Measurements from ENCODE around the gene YDJC. TPM values are rescaled to one million over a fixed set of nuclear protein-coding genes. Genes with fewer than 3 reads are reported as not detected.

Gene YDJC
- total and polyA plus RNA-seq, 9 of the 15 experiments (the other 6 are each of a cell fraction or from before 2014, with no cell fraction given) = 13.5 to 871 (median 164) TPM

DNA sequence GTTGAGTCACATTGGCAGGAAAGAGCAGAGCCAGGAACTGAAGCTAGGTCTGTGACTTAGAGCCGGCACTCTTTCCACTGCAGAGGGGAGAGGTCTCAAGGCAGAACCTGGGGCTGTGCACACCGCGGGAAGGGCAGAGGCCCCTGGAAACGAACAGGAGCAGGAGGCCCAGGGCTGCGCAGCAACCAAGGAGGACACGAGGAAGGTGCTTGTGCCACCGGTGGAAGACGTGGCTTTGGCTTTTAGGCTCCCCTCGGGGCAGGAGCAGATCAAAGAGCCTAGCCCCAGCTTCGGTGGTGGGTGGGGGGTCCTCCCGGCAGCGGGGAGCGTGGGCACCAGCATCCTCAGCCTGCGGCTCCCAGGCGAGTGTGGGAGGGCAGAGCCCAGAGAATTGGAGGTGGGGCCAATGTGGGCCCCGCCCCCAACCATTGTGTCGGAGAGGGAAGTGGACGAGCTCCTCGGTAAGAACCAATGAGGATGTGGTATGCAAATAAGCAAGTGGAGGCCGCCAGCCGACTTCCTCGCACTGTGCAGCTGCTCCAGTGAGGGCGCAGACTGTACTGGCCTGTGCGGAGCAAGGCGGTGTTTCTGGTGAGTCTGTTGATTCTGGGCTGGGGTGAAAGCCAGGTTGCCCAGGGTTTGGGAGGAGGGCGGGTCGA is 2.5 kb upstream of the YDJC start, which contains the start of gene CCDC116 (continued):
- TF ChIP-seq, protein P1, sequence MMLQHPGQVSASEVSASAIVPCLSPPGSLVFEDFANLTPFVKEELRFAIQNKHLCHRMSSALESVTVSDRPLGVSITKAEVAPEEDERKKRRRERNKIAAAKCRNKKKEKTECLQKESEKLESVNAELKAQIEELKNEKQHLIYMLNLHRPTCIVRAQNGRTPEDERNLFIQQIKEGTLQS (IDR thresholded peaks at IDR 0.05) = no peak
- TF ChIP-seq, protein P1 (CRISPR knock-in tag; conservative IDR thresholded peaks at IDR 0.05) = peak; percentile 97
- TF ChIP-seq ZNF668 (CRISPR knock-in tag; IDR thresholded peaks at IDR 0.05) (no peak), BRCA1 (IDR thresholded peaks at IDR 0.05) (no peak), BRCA1 (CRISPR knock-in tag; IDR thresholded peaks at IDR 0.05) (no peak), MAFK (IDR thresholded peaks at IDR 0.05; ENCODE audit: low read length) (peak; percentile 47), RFX5 (IDR thresholded peaks at IDR 0.05; ENCODE audit: low read depth, low read length) (peak; percentile 73; the same call in 1 of the 2 replicates), GTF2F1 (IDR thresholded peaks at IDR 0.05; ENCODE audit: low read depth, low read length) (peak; percentile 97), ZKSCAN3 (CRISPR knock-in tag; IDR thresholded peaks at IDR 0.05) (no peak), MYBL2 (IDR thresholded peaks at IDR 0.05; ENCODE audit: low read depth) (no peak), MYBL2 (CRISPR knock-in tag; IDR thresholded peaks at IDR 0.05; ENCODE audit: borderline replicate concordance) (no peak), HCFC1 (IDR thresholded peaks at IDR 0.05; ENCODE audit: low read depth, low read length) (peak; percentile 63), SMAD4 (CRISPR knock-in tag; conservative IDR thresholded peaks at IDR 0.05) (no peak), RBM17 (IDR thresholded peaks at IDR 0.05; ENCODE audit: borderline replicate concordance, low read depth, low read length) (no peak), HDAC2 (IDR thresholded peaks at IDR 0.05) (no peak), POLR2AphosphoS2 (IDR thresholded peaks at IDR 0.05; ENCODE audit: low read length) (peak; percentile 86; the same call in 1 of the 2 replicates), JUN (IDR thresholded peaks at IDR 0.05; ENCODE audit: borderline replicate concordance, low read depth, low read length) (peak; percentile 63), JUN (CRISPR knock-in tag; IDR thresholded peaks at IDR 0.05; ENCODE audit: borderline replicate concordance) (no peak), NR2F6 (CRISPR knock-in tag; IDR thresholded peaks at IDR 0.05) (no peak)
- TF ChIP-seq, protein P2, sequence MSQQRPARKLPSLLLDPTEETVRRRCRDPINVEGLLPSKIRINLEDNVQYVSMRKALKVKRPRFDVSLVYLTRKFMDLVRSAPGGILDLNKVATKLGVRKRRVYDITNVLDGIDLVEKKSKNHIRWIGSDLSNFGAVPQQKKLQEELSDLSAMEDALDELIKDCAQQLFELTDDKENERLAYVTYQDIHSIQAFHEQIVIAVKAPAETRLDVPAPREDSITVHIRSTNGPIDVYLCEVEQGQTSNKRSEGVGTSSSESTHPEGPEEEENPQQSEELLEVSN (IDR thresholded peaks at IDR 0.05; ENCODE audit: borderline replicate concordance in 1 of 2, extremely low read depth in 1 of 2, insufficient read depth in 1 of 2, insufficient read length in 1 of 2, low read depth in 1 of 2, low read length in 1 of 2, poor library complexity in 1 of 2, severe bottlenecking in 1 of 2) = no peak
- TF ChIP-seq, protein P3, sequence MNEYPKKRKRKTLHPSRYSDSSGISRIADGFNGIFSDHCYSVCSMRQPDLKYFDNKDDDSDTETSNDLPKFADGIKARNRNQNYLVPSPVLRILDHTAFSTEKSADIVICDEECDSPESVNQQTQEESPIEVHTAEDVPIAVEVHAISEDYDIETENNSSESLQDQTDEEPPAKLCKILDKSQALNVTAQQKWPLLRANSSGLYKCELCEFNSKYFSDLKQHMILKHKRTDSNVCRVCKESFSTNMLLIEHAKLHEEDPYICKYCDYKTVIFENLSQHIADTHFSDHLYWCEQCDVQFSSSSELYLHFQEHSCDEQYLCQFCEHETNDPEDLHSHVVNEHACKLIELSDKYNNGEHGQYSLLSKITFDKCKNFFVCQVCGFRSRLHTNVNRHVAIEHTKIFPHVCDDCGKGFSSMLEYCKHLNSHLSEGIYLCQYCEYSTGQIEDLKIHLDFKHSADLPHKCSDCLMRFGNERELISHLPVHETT (CRISPR knock-in tag; conservative IDR thresholded peaks at IDR 0.05 in 1 of 2, IDR thresholded peaks at IDR 0.05 in 1 of 2) = no peak
- TF ChIP-seq, protein P4, sequence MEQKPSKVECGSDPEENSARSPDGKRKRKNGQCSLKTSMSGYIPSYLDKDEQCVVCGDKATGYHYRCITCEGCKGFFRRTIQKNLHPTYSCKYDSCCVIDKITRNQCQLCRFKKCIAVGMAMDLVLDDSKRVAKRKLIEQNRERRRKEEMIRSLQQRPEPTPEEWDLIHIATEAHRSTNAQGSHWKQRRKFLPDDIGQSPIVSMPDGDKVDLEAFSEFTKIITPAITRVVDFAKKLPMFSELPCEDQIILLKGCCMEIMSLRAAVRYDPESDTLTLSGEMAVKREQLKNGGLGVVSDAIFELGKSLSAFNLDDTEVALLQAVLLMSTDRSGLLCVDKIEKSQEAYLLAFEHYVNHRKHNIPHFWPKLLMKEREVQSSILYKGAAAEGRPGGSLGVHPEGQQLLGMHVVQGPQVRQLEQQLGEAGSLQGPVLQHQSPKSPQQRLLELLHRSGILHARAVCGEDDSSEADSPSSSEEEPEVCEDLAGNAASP (IDR thresholded peaks at IDR 0.05) = no peak
- TF ChIP-seq, protein P5, sequence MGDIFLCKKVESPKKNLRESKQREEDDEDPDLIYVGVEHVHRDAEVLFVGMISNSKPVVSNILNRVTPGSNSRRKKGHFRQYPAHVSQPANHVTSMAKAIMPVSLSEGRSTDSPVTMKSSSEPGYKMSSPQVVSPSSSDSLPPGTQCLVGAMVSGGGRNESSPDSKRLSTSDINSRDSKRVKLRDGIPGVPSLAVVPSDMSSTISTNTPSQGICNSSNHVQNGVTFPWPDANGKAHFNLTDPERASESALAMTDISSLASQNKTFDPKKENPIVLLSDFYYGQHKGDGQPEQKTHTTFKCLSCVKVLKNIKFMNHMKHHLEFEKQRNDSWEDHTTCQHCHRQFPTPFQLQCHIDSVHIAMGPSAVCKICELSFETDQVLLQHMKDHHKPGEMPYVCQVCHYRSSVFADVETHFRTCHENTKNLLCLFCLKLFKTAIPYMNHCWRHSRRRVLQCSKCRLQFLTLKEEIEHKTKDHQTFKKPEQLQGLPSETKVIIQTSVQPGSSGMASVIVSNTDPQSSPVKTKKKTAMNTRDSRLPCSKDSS (IDR thresholded peaks at IDR 0.05; ENCODE audit: low read depth, partially characterized antibody) = no peak

Measured in K562 (cell line).